Measurements from ENCODE around the gene MSLN.

The MSLN gene

GRCh38 chr16:715477-716199, 44.9 kb upstream of the MSLN start:
- Histone ChIP-seq H3K9me3 (ENCODE audit: insufficient read depth, low read length, severe bottlenecking) (no peaks in the 10 kb centered on the region), H3K4me2 (ENCODE audit: insufficient read depth, low read length) (peak overlapping the region; percentile 68), H3K4me1 (ENCODE audit: insufficient read depth, low read length) (peaks cover 65% of the 10 kb centered on the region), H3K36me3 (ENCODE audit: insufficient read depth, low read length) (peaks cover 12% of the 10 kb centered on the region; the same call in 1 of the 2 replicates), H3K79me2 (ENCODE audit: insufficient read depth, low read length) (peaks cover 18% of the 10 kb centered on the region), H2AFZ (ENCODE audit: low read depth, low read length) (peak overlapping the region; percentile 71), H4K20me1 (ENCODE audit: insufficient read depth, low read length) (peaks cover 45% of the 10 kb centered on the region), H3K27ac (ENCODE audit: low read length) (peak overlapping the region; percentile 47; the same call in 1 of the 2 replicates), H3K9ac (ENCODE audit: low read depth, low read length) (peak overlapping the region; percentile 74), H3K4me3 (ENCODE audit: low read depth in 1 of 2, low read length in 2 of 2) (peak overlapping the region; percentile 67 to 75; a peak in 3 of 4 replicates), H3K27me3 (ENCODE audit: insufficient read depth, low read length, poor library complexity) (peaks cover 6% of the 10 kb centered on the region)
- TF ChIP-seq, protein P1, sequence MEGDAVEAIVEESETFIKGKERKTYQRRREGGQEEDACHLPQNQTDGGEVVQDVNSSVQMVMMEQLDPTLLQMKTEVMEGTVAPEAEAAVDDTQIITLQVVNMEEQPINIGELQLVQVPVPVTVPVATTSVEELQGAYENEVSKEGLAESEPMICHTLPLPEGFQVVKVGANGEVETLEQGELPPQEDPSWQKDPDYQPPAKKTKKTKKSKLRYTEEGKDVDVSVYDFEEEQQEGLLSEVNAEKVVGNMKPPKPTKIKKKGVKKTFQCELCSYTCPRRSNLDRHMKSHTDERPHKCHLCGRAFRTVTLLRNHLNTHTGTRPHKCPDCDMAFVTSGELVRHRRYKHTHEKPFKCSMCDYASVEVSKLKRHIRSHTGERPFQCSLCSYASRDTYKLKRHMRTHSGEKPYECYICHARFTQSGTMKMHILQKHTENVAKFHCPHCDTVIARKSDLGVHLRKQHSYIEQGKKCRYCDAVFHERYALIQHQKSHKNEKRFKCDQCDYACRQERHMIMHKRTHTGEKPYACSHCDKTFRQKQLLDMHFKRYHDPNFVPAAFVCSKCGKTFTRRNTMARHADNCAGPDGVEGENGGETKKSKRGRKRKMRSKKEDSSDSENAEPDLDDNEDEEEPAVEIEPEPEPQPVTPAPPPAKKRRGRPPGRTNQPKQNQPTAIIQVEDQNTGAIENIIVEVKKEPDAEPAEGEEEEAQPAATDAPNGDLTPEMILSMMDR (IDR thresholded peaks at IDR 0.05; ENCODE audit: borderline replicate concordance, extremely low read depth, low read length, poor library complexity, severe bottlenecking) = peak; percentile 8
- no peak for TF ChIP-seq EZH2 (IDR thresholded peaks at IDR 0.05; ENCODE audit: borderline replicate concordance, low read depth, low read length, severe bottlenecking)
- ATAC-seq (ENCODE audit: insufficient read depth, low read depth) = peak; percentile 10; the same call in 2 of the 3 replicates
- DNase-seq = peak; percentile 28

DNA sequence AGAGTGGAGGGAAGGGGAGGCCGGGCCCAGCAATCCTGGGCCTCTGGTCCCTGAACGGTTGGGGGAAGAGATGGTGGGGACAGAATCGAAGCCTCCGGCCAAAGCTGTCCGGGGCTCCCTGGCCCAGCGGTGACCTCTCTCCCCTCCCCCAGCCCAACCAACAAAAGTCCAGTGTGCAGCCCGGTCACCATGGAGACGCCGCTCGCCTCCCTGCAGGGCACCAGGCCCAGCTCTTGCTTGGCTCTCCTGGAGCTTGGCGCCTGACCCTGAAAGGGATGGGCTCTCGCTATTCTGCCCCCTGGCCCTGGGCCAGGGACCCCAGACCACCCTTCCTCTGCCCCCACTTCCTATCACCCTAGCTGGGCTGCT, 44.4 kb upstream of the MSLN start:
- 0 out of 2 replicates have a peak overlapping the region, but pooled peaks have one; percentile 33 for H3K27ac ChIP-seq (ENCODE audit: low read length)
- H3K79me2 ChIP-seq (ENCODE audit: insufficient read depth, low read length) = peaks cover 18% of the 10 kb centered on the region
- peaks cover 12% of the 10 kb centered on the region; the same call in 1 of the 2 replicates for H3K36me3 ChIP-seq (ENCODE audit: insufficient read depth, low read length)
- H3K4me2 ChIP-seq (ENCODE audit: insufficient read depth, low read length) = peak overlapping the region; percentile 68
- H3K27me3 ChIP-seq (ENCODE audit: insufficient read depth, low read length, poor library complexity) = peaks cover 6% of the 10 kb centered on the region
- H3K9me3 ChIP-seq (ENCODE audit: insufficient read depth, low read length, severe bottlenecking) = no peaks in the 10 kb centered on the region
- no peak overlapping the region for H2AFZ ChIP-seq (ENCODE audit: low read depth, low read length)
- peaks cover 71% of the 10 kb centered on the region for H3K4me1 ChIP-seq (ENCODE audit: insufficient read depth, low read length)
- H3K9ac ChIP-seq (ENCODE audit: low read depth, low read length) = peak overlapping the region; percentile 74
- TF ChIP-seq EZH2 (IDR thresholded peaks at IDR 0.05; ENCODE audit: borderline replicate concordance, low read depth, low read length, severe bottlenecking) = no peak
- TF ChIP-seq, protein P1 (IDR thresholded peaks at IDR 0.05; ENCODE audit: borderline replicate concordance, extremely low read depth, low read length, poor library complexity, severe bottlenecking) = no peak
- H3K4me3 ChIP-seq (ENCODE audit: low read depth in 1 of 2, low read length in 2 of 2) = peak overlapping the region; percentile 67 to 75; a peak in 3 of 4 replicates
- no peak for ATAC-seq (ENCODE audit: insufficient read depth, low read depth)
- H4K20me1 ChIP-seq (ENCODE audit: insufficient read depth, low read length) = peaks cover 44% of the 10 kb centered on the region
- DNase-seq = no peak

DNA sequence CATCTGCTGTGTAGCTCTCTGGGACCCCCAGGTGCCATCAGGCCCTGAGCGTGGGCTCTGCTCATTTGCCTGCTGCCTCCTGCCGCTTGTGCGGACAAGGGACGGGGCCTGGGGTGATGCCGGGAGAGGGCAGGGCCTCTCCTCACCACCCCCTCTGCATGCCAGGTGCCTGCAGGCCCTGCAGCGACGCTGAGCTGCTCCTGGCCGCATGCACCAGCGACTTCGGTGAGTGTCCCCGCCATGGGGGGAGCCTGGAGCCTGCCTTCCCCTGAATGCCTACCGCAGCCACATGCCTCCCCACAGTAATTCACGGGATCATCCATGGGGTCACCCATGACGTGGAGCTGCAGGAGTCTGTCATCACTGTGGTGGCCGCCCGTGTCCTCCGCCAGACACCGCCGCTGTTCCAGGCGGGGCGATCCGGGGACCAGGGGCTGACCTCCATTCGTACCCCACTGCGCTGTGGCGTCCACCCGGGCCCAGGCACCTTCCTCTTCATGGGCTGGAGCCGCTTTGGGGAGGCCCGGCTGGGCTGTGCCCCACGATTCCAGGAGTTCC, 43.7 kb upstream of the MSLN start:
- Histone ChIP-seq H3K27ac (ENCODE audit: low read length) (no peak overlapping the region), H3K4me2 (ENCODE audit: insufficient read depth, low read length) (peak overlapping the region; percentile 68), H4K20me1 (ENCODE audit: insufficient read depth, low read length) (peaks cover 45% of the 10 kb centered on the region), H3K27me3 (ENCODE audit: insufficient read depth, low read length, poor library complexity) (peaks cover 6% of the 10 kb centered on the region), H2AFZ (ENCODE audit: low read depth, low read length) (no peak overlapping the region), H3K4me1 (ENCODE audit: insufficient read depth, low read length) (peaks cover 73% of the 10 kb centered on the region), H3K4me3 (ENCODE audit: low read depth in 1 of 2, low read length in 2 of 2) (peak overlapping the region in 1 of 2 experiments; percentile 75; a peak in 1 of 4 replicates), H3K9ac (ENCODE audit: low read depth, low read length) (peak overlapping the region; percentile 74), H3K9me3 (ENCODE audit: insufficient read depth, low read length, severe bottlenecking) (no peaks in the 10 kb centered on the region), H3K79me2 (ENCODE audit: insufficient read depth, low read length) (peaks cover 18% of the 10 kb centered on the region), H3K36me3 (ENCODE audit: insufficient read depth, low read length) (peaks cover 12% of the 10 kb centered on the region; the same call in 1 of the 2 replicates)
- TF ChIP-seq EZH2 (IDR thresholded peaks at IDR 0.05; ENCODE audit: borderline replicate concordance, low read depth, low read length, severe bottlenecking) = no peak
- TF ChIP-seq, protein P1 (IDR thresholded peaks at IDR 0.05; ENCODE audit: borderline replicate concordance, extremely low read depth, low read length, poor library complexity, severe bottlenecking) = no peak
- ATAC-seq (ENCODE audit: insufficient read depth, low read depth) (no peak), DNase-seq (no peak)
